GM10248 (cell line): Measurements from ENCODE around the gene SYNPR.

Experiments
- CTCF ChIA-PET: fragments of 300-600 bp; sonication (Branson Sonifier 250); formaldehyde crosslinking; extraction: SDS; loops from one replicate; lab custom pipeline; 2021; ENCODE audit warnings: antibody characterized with exemption; lab: Yijun Ruan, JAX
- POLR2A ChIA-PET: fragments of 350-650 bp; sonication (Branson Sonifier 250); formaldehyde crosslinking; extraction: SDS; loops from one replicate; lab custom pipeline; 2020; ENCODE audit warnings: antibody characterized with exemption; lab: Yijun Ruan, JAX
- DNase-seq: peaks from one replicate; pipeline ENCODE4 v3.0.0; 2012; ENCODE audit errors: extremely low spot score
- CTCF ChIP-seq: IDR thresholded peaks from 2 replicates; pipeline ENCODE4 v1.5.1; 2012; ENCODE audit warnings: mild to moderate bottlenecking, low read depth; ENCODE audit errors: extremely low read depth, missing control alignments, control extremely low read depth

SYNPR gene

GRCh38 chr3:63565220-63565619 is 287.1 kb downstream of the SYNPR start:
- ChIA-PET POLR2A (no interaction called here), CTCF (no interaction called here)
- no peak for DNase-seq
- no peak for TF ChIP-seq CTCF

GRCh38 chr3:63571682-63572081 is 293.6 kb downstream of the SYNPR start:
- TF ChIP-seq CTCF = no peak
- ChIA-PET CTCF (interaction anchor here (1.2 kb wide), 1 partner anchor 17 kb away, joined by 5 read pairs; no protein-coding TSS in a partner anchor), POLR2A (no interaction called here)
- no peak for DNase-seq

GRCh38 chr3:63576846-63577245 is 298.7 kb downstream of the SYNPR start:
- no peak for TF ChIP-seq CTCF
- ChIA-PET CTCF (no interaction called here), POLR2A (no interaction called here)
- DNase-seq = no peak

- ChIA-PET POLR2A (no interaction called here), CTCF (no interaction called here)
- no peak for TF ChIP-seq CTCF
- DNase-seq = no peak
Observed at GRCh38 chr3:63578858-63579257, 300.8 kb downstream of the SYNPR start.

GRCh38 chr3:63580151-63580550 is 302.0 kb downstream of the SYNPR start:
- no peak for DNase-seq
- CTCF ChIA-PET = no interaction called here
- no peak for TF ChIP-seq CTCF
- POLR2A ChIA-PET = no interaction called here

GRCh38 chr3:63582943-63583500 is 304.9 kb downstream of the SYNPR start:
- ChIA-PET POLR2A (no interaction called here), CTCF (interaction anchor here (0.9 to 1.2 kb wide), 2 partner anchors 11 to 20 kb away, joined by 3 read pairs; no protein-coding TSS in a partner anchor)
- DNase-seq = no peak
- no peak for TF ChIP-seq CTCF

- POLR2A ChIA-PET = no interaction called here
Observed at GRCh38 chr3:63584681-63585080, 306.6 kb downstream of the SYNPR start.

More at GRCh38 chr3:63584681-63585080, 306.6 kb downstream of the SYNPR start:
- no peak for DNase-seq
- CTCF ChIA-PET = interaction anchor here (1.3 kb wide), 1 partner anchor 12 kb away, joined by 3 read pairs; no protein-coding TSS in a partner anchor
- TF ChIP-seq CTCF = no peak
